T-helper 1 cell treated with Interleukin-12 subunit alpha and Interleukin-12 subunit beta and Interleukin-4 antibody, amounts not matched to agents 30 μg/mL and 1 μg/mL, for 36 hours (primary cell): Measurements from ENCODE around the gene CHST3.
"Not testable (repeated sequence)": the region's sequence is repeated elsewhere in the genome, so short reads cannot be mapped to it uniquely, and the experiment has no call there.

Experiments
- H3K27ac Mint-ChIP-seq: one replicate; pipeline ENCODE4 v1.8.0; 2021; ENCODE audit warnings: mild to moderate bottlenecking, mixed read lengths
- H3K27me3 Mint-ChIP-seq: one replicate; pipeline ENCODE4 v1.8.0; 2021; ENCODE audit warnings: low read depth, mixed read lengths
- H3K36me3 Mint-ChIP-seq: one replicate; pipeline ENCODE4 v1.8.0; 2021; ENCODE audit warnings: low read depth, mixed read lengths
- H3K4me1 Mint-ChIP-seq: one replicate; pipeline ENCODE4 v1.8.0; 2021; ENCODE audit warnings: low read depth, mixed read lengths
- H3K4me3 Mint-ChIP-seq: one replicate; pipeline ENCODE4 v1.8.0; 2021; ENCODE audit warnings: mild to moderate bottlenecking, moderate library complexity, mixed read lengths
- H3K9me3 Mint-ChIP-seq: one replicate; pipeline ENCODE4 v1.8.0; 2021; ENCODE audit warnings: mixed read lengths

The CHST3 gene

GRCh38 chr10:71974489-71975021 lies 10.4 kb downstream of the CHST3 start:
- no peak overlapping the region for H3K4me3 Mint-ChIP-seq
- no peak overlapping the region for H3K27ac Mint-ChIP-seq
- no peaks in the 10 kb centered on the region for H3K27me3 Mint-ChIP-seq
- no peaks in the 10 kb centered on the region for H3K36me3 Mint-ChIP-seq
- no peaks in the 10 kb centered on the region for H3K9me3 Mint-ChIP-seq
- no peaks in the 10 kb centered on the region for H3K4me1 Mint-ChIP-seq

- Mint-ChIP-seq H3K36me3 (no peaks in the 10 kb centered on the region), H3K27ac (no peak overlapping the region), H3K27me3 (no peaks in the 10 kb centered on the region), H3K9me3 (no peaks in the 10 kb centered on the region), H3K4me1 (no peaks in the 10 kb centered on the region), H3K4me3 (no peak overlapping the region)
Observed at GRCh38 chr10:71975087-71975870, 11.1 kb downstream of the CHST3 start.

GRCh38 chr10:71975871-71976725 lies 11.9 kb downstream of the CHST3 start:
- H3K9me3 Mint-ChIP-seq, result no peaks in the 10 kb centered on the region
- no peaks in the 10 kb centered on the region for H3K27me3 Mint-ChIP-seq

GRCh38 chr10:71977614-71977903 lies 13.4 kb downstream of the CHST3 start:
- H3K36me3 Mint-ChIP-seq, H3K27ac Mint-ChIP-seq, H3K4me1 Mint-ChIP-seq: not testable (repeated sequence)

More at GRCh38 chr10:71975871-71976725, 11.9 kb downstream of the CHST3 start:
- Mint-ChIP-seq H3K27ac (no peak overlapping the region), H3K4me1 (no peaks in the 10 kb centered on the region), H3K36me3 (no peaks in the 10 kb centered on the region), H3K4me3 (no peak overlapping the region)

GRCh38 chr10:71978476-71978875 lies 14.3 kb downstream of the CHST3 start:
- no peak overlapping the region for H3K4me3 Mint-ChIP-seq
- no peak overlapping the region for H3K27ac Mint-ChIP-seq
- H3K36me3 Mint-ChIP-seq, result no peaks in the 10 kb centered on the region
- no peaks in the 10 kb centered on the region for H3K27me3 Mint-ChIP-seq
- no peaks in the 10 kb centered on the region for H3K4me1 Mint-ChIP-seq
- H3K9me3 Mint-ChIP-seq, result no peaks in the 10 kb centered on the region

More at GRCh38 chr10:71977614-71977903, 13.4 kb downstream of the CHST3 start:
- not testable (repeated sequence) for H3K4me3 Mint-ChIP-seq, H3K9me3 Mint-ChIP-seq, H3K27me3 Mint-ChIP-seq

GRCh38 chr10:71978988-71979691 lies 14.9 kb downstream of the CHST3 start:
- Mint-ChIP-seq H3K4me1 (no peaks in the 10 kb centered on the region), H3K9me3 (no peaks in the 10 kb centered on the region), H3K27me3 (no peaks in the 10 kb centered on the region), H3K36me3 (no peaks in the 10 kb centered on the region), H3K4me3 (no peak overlapping the region), H3K27ac (no peak overlapping the region)

- Mint-ChIP-seq H3K4me3 (no peak overlapping the region), H3K27me3 (no peaks in the 10 kb centered on the region), H3K4me1 (no peaks in the 10 kb centered on the region), H3K36me3 (no peaks in the 10 kb centered on the region), H3K9me3 (no peaks in the 10 kb centered on the region), H3K27ac (no peak overlapping the region)
Observed at GRCh38 chr10:71979692-71980062, 15.5 kb downstream of the CHST3 start.

GRCh38 chr10:71980181-71981014 lies 16.2 kb downstream of the CHST3 start:
- Mint-ChIP-seq H3K27me3 (no peaks in the 10 kb centered on the region), H3K4me1 (peaks cover 3% of the 10 kb centered on the region), H3K9me3 (no peaks in the 10 kb centered on the region), H3K27ac (no peak overlapping the region), H3K36me3 (no peaks in the 10 kb centered on the region), H3K4me3 (no peak overlapping the region)

- no peaks in the 10 kb centered on the region for H3K9me3 Mint-ChIP-seq
- no peaks in the 10 kb centered on the region for H3K36me3 Mint-ChIP-seq
- H3K27me3 Mint-ChIP-seq, result no peaks in the 10 kb centered on the region
- H3K4me1 Mint-ChIP-seq, result peaks cover 7% of the 10 kb centered on the region
- no peak overlapping the region for H3K27ac Mint-ChIP-seq
- H3K4me3 Mint-ChIP-seq, result no peak overlapping the region
Observed at GRCh38 chr10:71981015-71981875, 17.1 kb downstream of the CHST3 start.

- no peak overlapping the region for H3K4me3 Mint-ChIP-seq
- no peaks in the 10 kb centered on the region for H3K27me3 Mint-ChIP-seq
- no peaks in the 10 kb centered on the region for H3K36me3 Mint-ChIP-seq
- H3K27ac Mint-ChIP-seq, result no peak overlapping the region
- H3K4me1 Mint-ChIP-seq, result peaks cover 7% of the 10 kb centered on the region
- no peaks in the 10 kb centered on the region for H3K9me3 Mint-ChIP-seq
Observed at GRCh38 chr10:71981876-71982230, 17.7 kb downstream of the CHST3 start.

- H3K27me3 Mint-ChIP-seq, result no peaks in the 10 kb centered on the region
- no peak overlapping the region for H3K4me3 Mint-ChIP-seq
- no peaks in the 10 kb centered on the region for H3K36me3 Mint-ChIP-seq
- peaks cover 7% of the 10 kb centered on the region for H3K4me1 Mint-ChIP-seq
- no peaks in the 10 kb centered on the region for H3K9me3 Mint-ChIP-seq
- H3K27ac Mint-ChIP-seq, result no peak overlapping the region
Observed at GRCh38 chr10:71982269-71983178, 18.3 kb downstream of the CHST3 start.

- Mint-ChIP-seq H3K4me1 (peaks cover 7% of the 10 kb centered on the region), H3K4me3 (no peak overlapping the region), H3K27me3 (no peaks in the 10 kb centered on the region), H3K36me3 (no peaks in the 10 kb centered on the region), H3K9me3 (no peaks in the 10 kb centered on the region), H3K27ac (no peak overlapping the region)
Observed at GRCh38 chr10:71984126-71984808, 20.1 kb downstream of the CHST3 start.
